Mesenchymal stem cell (in vitro differentiated cells and primary cell): ENCODE measurements around the gene PPP1R15A.
A peak's percentile ranks its signal among the peaks of the same experiment; 100 is the strongest.

ENCODE experiments used
- DNase-seq: peaks from one replicate; pipeline ENCODE4 v3.0.0-alpha.2; 2013
- H2AFZ ChIP-seq: one replicate; pipeline ENCODE4 v1.6.1; 2013; ENCODE audit warnings: low read depth, mild to moderate bottlenecking, control low read depth, inconsistent platforms, low read length, moderate library complexity
- H2AK5ac ChIP-seq: 2 replicates; pipeline ENCODE4 v1.6.1; 2013; ENCODE audit warnings: low read length, moderate library complexity, mild to moderate bottlenecking, inconsistent platforms; ENCODE audit not compliant: severe bottlenecking
- H2BK120ac ChIP-seq: one replicate; pipeline ENCODE4 v1.6.1; 2013; ENCODE audit warnings: low read depth, mild to moderate bottlenecking, inconsistent platforms, low read length, moderate library complexity
- H2BK12ac ChIP-seq, 2 experiments: one replicate each; pipeline ENCODE4 v1.6.1; 2013; ENCODE audit warnings: inconsistent platforms in 2 of 2, low read length in 2 of 2, mild to moderate bottlenecking in 2 of 2, moderate library complexity in 2 of 2, control low read depth in 1 of 2
- H2BK15ac ChIP-seq: one replicate; pipeline ENCODE4 v1.6.1; 2013; ENCODE audit warnings: mild to moderate bottlenecking, low read depth, inconsistent platforms; ENCODE audit not compliant: poor library complexity, severe bottlenecking
- H2BK5ac ChIP-seq: 2 replicates; pipeline ENCODE4 v1.6.1; 2013; ENCODE audit warnings: low read depth, mild to moderate bottlenecking, low read length, control low read depth, inconsistent platforms; ENCODE audit not compliant: poor library complexity, severe bottlenecking
- H3K14ac ChIP-seq, 2 experiments: one replicate each; pipeline ENCODE4 v1.6.1; 2013; ENCODE audit warnings: inconsistent platforms in 2 of 2, low read length in 2 of 2, control low read depth in 1 of 2, mild to moderate bottlenecking in 1 of 2, moderate library complexity in 1 of 2
- H3K18ac ChIP-seq, 2 experiments: one replicate each; pipeline ENCODE4 v1.6.1; 2013; ENCODE audit warnings: inconsistent platforms in 2 of 2, low read length in 2 of 2, control low read depth in 1 of 2, low read depth in 1 of 2, mild to moderate bottlenecking in 1 of 2
- H3K23ac ChIP-seq, 2 experiments: one replicate each; pipeline ENCODE4 v1.6.1; 2013; ENCODE audit warnings: inconsistent platforms in 2 of 2, low read length in 2 of 2, mild to moderate bottlenecking in 2 of 2, moderate library complexity in 2 of 2, control low read depth in 1 of 2
- H3K27ac ChIP-seq: 2 replicates; pipeline ENCODE4 v1.5.1; 2013; ENCODE audit warnings: mild to moderate bottlenecking, moderate library complexity, low read length, control low read depth, inconsistent platforms; ENCODE audit not compliant: poor library complexity, severe bottlenecking
- H3K27me3 ChIP-seq, 2 experiments: 2 replicates each; pipeline versions ENCODE4 v1.6.1 to v1.7.0; 2013; ENCODE audit warnings: low read length in 2 of 2, mild to moderate bottlenecking in 2 of 2, moderate library complexity in 2 of 2, control low read depth in 1 of 2, inconsistent platforms in 1 of 2; ENCODE audit not compliant: control insufficient read depth in 1 of 2, insufficient read depth in 1 of 2
- H3K36me3 ChIP-seq, 2 experiments: 2 replicates each; pipeline versions ENCODE4 v1.6.1 to v1.7.0; 2013; ENCODE audit warnings: low read length in 2 of 2, control low read depth in 1 of 2, inconsistent platforms in 1 of 2, low read depth in 1 of 2, mild to moderate bottlenecking in 1 of 2; ENCODE audit not compliant: insufficient read depth in 2 of 2, control insufficient read depth in 1 of 2
- H3K4ac ChIP-seq, 2 experiments: one replicate each; pipeline ENCODE4 v1.6.1; 2013; ENCODE audit warnings: inconsistent platforms in 2 of 2, low read length in 2 of 2, mild to moderate bottlenecking in 2 of 2, moderate library complexity in 2 of 2, control low read depth in 1 of 2, low read depth in 1 of 2
- H3K4me1 ChIP-seq: 2 replicates; pipeline ENCODE4 v1.6.1; 2013; ENCODE audit warnings: low read depth, low read length, control low read depth; ENCODE audit not compliant: control insufficient read depth, insufficient read depth
- H3K4me2 ChIP-seq: 2 replicates; pipeline ENCODE4 v1.6.1; 2013; ENCODE audit warnings: low read length, mild to moderate bottlenecking, inconsistent platforms; ENCODE audit not compliant: poor library complexity, severe bottlenecking
- H3K4me3 ChIP-seq, 2 experiments: 2 replicates each; pipeline versions ENCODE4 v1.5.1 to v1.7.0; 2013; ENCODE audit warnings: low read length in 2 of 2, mild to moderate bottlenecking in 2 of 2, control low read depth in 1 of 2, low read depth in 1 of 2; ENCODE audit not compliant: insufficient read depth in 1 of 2
- H3K79me1 ChIP-seq: replicated peaks from 2 replicates; pipeline ENCODE4 v1.6.1; 2013; ENCODE audit warnings: mild to moderate bottlenecking, control low read depth, low read length, inconsistent platforms; ENCODE audit not compliant: poor library complexity, severe bottlenecking
- H3K9ac ChIP-seq: 2 replicates; pipeline ENCODE4 v1.7.0; 2013; ENCODE audit warnings: mild to moderate bottlenecking, low read length, moderate library complexity
- H3K9me3 ChIP-seq: 2 replicates; pipeline ENCODE4 v1.7.0; 2013; ENCODE audit warnings: mild to moderate bottlenecking, low read length; ENCODE audit not compliant: control insufficient read depth
- H4K8ac ChIP-seq: one replicate; pipeline ENCODE4 v1.6.1; 2013; ENCODE audit warnings: inconsistent platforms, mild to moderate bottlenecking, low read length, moderate library complexity
- H4K91ac ChIP-seq: one replicate; pipeline ENCODE4 v1.6.1; 2013; ENCODE audit warnings: mild to moderate bottlenecking, low read length, inconsistent platforms
- WGBS: methylation state at CpG from one replicate; pipeline ENCODE4 v1.1.7; 2013; ENCODE audit warnings: mixed read lengths; 5-methylcytosine and 5-hydroxymethylcytosine counted together

The PPP1R15A gene

DNA sequence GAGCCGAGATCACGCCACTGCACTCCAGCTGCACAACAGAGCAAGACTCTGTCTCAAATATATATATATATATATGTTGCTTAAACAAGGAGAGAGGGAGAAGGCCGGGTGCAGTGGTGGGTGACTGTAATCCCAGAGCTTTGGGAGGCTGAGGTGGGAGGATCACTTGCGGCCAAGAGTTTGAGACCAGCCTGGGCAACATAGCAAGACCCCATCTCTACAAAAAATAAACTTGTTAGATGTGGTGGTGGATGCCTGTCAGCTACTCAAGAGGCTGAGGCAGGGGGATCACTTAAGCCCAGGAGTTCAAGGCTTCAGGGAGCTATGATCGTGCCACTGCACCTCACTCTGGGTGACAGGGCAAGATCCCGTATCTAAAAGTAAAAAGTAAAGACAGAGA is 30.6 kb upstream of the PPP1R15A start:
- H3K4me2 ChIP-seq = no peak overlapping the region
- no peaks in the 10 kb centered on the region for H3K9me3 ChIP-seq
- H3K4me1 ChIP-seq = peaks cover 6% of the 10 kb centered on the region
- H3K36me3 ChIP-seq = peaks cover 10 to 47% of the 10 kb centered on the region in 2 experiments
- H2BK5ac ChIP-seq = no peak overlapping the region
- H4K8ac ChIP-seq = no peak overlapping the region
- no peak overlapping the region for H3K9ac ChIP-seq
- no peak overlapping the region for H3K27ac ChIP-seq
- DNase-seq = no peak
- no peak overlapping the region for H3K14ac ChIP-seq
- no peak overlapping the region for H2AK5ac ChIP-seq
- no peak overlapping the region for H2BK15ac ChIP-seq
- H2BK120ac ChIP-seq = no peak overlapping the region
- H2BK12ac ChIP-seq = no peak overlapping the region
- H3K4me3 ChIP-seq = no peak overlapping the region
- no peaks in the 10 kb centered on the region for H3K79me1 ChIP-seq
- 100% methylated on average over 2 of the region's 6 CpGs for WGBS
- H3K27me3 ChIP-seq = no peaks in the 10 kb centered on the region
- H2AFZ ChIP-seq = no peak overlapping the region
- H4K91ac ChIP-seq = no peak overlapping the region
- no peak overlapping the region for H3K23ac ChIP-seq
- no peak overlapping the region for H3K18ac ChIP-seq
- H3K4ac ChIP-seq = no peak overlapping the region

- no peak overlapping the region for H2AK5ac ChIP-seq
- H3K27ac ChIP-seq = no peak overlapping the region
- H3K79me1 ChIP-seq = no peaks in the 10 kb centered on the region
- H2AFZ ChIP-seq = no peak overlapping the region
- H3K4me1 ChIP-seq = peaks cover 1% of the 10 kb centered on the region
- H4K91ac ChIP-seq = no peak overlapping the region
- H4K8ac ChIP-seq = peak overlapping the region; percentile 16
- H3K14ac ChIP-seq = no peak overlapping the region
- no peak overlapping the region for H3K18ac ChIP-seq
- no peak overlapping the region for H3K4me2 ChIP-seq
- no peak overlapping the region for H2BK12ac ChIP-seq
- H2BK5ac ChIP-seq = no peak overlapping the region
- H3K4me3 ChIP-seq = no peak overlapping the region
- H3K36me3 ChIP-seq = peaks cover 14 to 55% of the 10 kb centered on the region in 2 experiments
- no peaks in the 10 kb centered on the region for H3K9me3 ChIP-seq
- peak overlapping the region; percentile 57 for H2BK15ac ChIP-seq
- peak; percentile 72 for DNase-seq
- H3K27me3 ChIP-seq = no peaks in the 10 kb centered on the region
- H3K9ac ChIP-seq = no peak overlapping the region
- 50% methylated on average over 2 of the region's 2 CpGs for WGBS
- no peak overlapping the region for H3K23ac ChIP-seq
- no peak overlapping the region for H2BK120ac ChIP-seq
- H3K4ac ChIP-seq = no peak overlapping the region
Measured at GRCh38 chr19:48842789-48843162, 29.4 kb upstream of the PPP1R15A start.

DNA sequence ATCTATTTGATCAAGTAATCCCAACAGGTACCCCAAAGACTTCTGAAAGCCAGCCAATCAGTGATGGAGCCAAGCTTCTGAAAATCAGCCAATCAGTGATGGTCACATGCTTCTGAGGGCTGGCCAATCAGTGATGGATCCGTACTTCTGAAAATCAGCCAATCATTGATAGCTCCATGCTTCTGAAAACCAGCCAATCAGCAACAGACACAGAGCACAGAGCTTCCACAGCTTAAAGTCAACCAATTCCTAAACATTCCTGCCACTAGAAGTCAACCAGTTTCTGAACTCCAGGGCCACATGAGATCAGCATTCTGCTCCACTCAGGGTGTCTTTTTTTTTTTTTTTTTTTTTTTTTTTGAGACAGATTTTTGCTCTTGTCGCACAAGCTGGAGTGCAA is 27.7 kb upstream of the PPP1R15A start:
- Histone ChIP-seq H3K23ac (no peak overlapping the region), H3K4me1 (peaks cover 1% of the 10 kb centered on the region), H2BK15ac (no peak overlapping the region), H2BK12ac (no peak overlapping the region), H3K27me3 (no peaks in the 10 kb centered on the region), H4K91ac (no peak overlapping the region), H2BK5ac (no peak overlapping the region), H3K9me3 (no peaks in the 10 kb centered on the region), H3K36me3 (peaks cover 14 to 57% of the 10 kb centered on the region in 2 experiments), H3K79me1 (no peaks in the 10 kb centered on the region), H3K4me2 (no peak overlapping the region), H3K18ac (no peak overlapping the region), H3K14ac (no peak overlapping the region), H3K4ac (no peak overlapping the region), H3K27ac (no peak overlapping the region), H3K9ac (no peak overlapping the region), H2AK5ac (no peak overlapping the region), H3K4me3 (no peak overlapping the region), H2BK120ac (no peak overlapping the region), H2AFZ (no peak overlapping the region), H4K8ac (no peak overlapping the region)
- WGBS = 91% methylated on average over 2 of the region's 2 CpGs
- DNase-seq = peak; percentile 83

- 97% methylated on average over 11 of the region's 15 CpGs for WGBS
- Histone ChIP-seq H2AK5ac (no peak overlapping the region), H3K27ac (no peak overlapping the region), H3K23ac (no peak overlapping the region), H3K9me3 (no peaks in the 10 kb centered on the region), H4K91ac (no peak overlapping the region), H3K4ac (no peak overlapping the region), H2BK5ac (no peak overlapping the region), H2BK15ac (no peak overlapping the region), H3K18ac (no peak overlapping the region), H2BK12ac (no peak overlapping the region), H2AFZ (no peak overlapping the region), H3K79me1 (no peaks in the 10 kb centered on the region), H3K27me3 (no peaks in the 10 kb centered on the region), H3K4me1 (peaks cover 1% of the 10 kb centered on the region), H3K9ac (no peak overlapping the region), H3K4me3 (no peak overlapping the region), H4K8ac (no peak overlapping the region), H2BK120ac (no peak overlapping the region), H3K4me2 (no peak overlapping the region), H3K14ac (no peak overlapping the region), H3K36me3 (peaks cover 14 to 60% of the 10 kb centered on the region in 2 experiments)
- DNase-seq = no peak
Measured at GRCh38 chr19:48845384-48845783, 26.8 kb upstream of the PPP1R15A start.
